Measurements from ENCODE around the gene TFR2. TPM values are rescaled to one million over a fixed set of nuclear protein-coding genes. Genes with fewer than 3 reads are reported as not detected.

Gene TFR2
- 0.49 and 1.1 TPM in 2 replicates for total RNA-seq

DNA sequence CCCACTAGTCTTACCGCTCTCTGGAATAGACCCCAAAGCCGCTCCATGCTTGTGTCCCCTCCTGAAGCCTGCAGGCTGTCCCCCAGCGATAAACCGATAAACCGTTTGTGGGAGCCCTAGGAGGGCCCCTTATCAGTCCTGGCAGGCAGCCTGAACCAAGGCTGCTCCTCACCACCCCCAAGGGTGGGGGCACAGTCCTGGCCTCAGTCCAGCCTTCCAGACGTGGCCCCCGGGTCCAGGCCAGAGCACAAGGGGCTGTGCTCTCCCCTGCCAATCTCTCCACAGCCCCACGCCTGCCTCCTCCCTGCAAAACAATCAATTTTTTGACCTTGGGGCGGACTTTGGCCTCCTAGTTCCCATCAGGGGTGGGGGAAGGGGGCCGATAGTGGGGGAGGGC lies at the start of gene TFR2:
TFR2 (minus strand) TSS at position 90 of the 397 bp plus-strand sequence; CDS start at position 47, 43 bp downstream.

DNA sequence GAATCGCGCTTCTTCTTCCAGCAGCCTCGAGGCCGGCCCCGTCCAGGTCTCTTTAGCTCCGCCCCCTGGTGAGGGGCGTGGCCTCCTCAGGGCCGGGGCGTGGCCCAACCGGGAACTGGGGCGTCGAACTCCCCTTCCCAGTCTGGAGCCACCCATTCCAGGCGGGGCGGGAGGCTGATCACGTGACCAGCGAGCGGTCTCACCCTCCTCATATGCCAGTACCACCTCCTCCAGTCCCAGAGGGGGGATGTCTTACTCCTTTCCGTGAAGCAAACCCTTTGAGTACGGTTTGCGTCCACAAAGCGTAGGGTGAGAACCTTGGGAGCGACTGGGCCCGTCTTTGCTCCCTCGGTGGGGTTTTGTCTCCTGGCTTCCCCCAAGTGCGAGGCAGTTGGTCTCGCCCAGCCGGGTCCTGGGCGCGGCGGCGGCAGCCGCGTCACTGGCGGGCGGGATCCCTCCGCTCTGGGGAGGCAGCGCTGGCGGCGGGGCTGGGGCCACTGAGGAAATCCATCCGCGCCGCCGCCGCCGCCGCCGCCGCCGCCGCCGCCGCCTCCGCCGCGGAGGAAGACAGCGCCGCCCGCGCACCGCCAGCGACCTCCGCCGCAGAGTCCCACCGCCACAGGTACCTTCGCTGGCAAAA lies 32.1 kb upstream of the TFR2 start, which contains the start of gene GNB2:
GNB2 (plus strand) TSS at position 439 of the 640 bp plus-strand sequence. CDS start 2,526 bp downstream, outside the sequence.

DNA sequence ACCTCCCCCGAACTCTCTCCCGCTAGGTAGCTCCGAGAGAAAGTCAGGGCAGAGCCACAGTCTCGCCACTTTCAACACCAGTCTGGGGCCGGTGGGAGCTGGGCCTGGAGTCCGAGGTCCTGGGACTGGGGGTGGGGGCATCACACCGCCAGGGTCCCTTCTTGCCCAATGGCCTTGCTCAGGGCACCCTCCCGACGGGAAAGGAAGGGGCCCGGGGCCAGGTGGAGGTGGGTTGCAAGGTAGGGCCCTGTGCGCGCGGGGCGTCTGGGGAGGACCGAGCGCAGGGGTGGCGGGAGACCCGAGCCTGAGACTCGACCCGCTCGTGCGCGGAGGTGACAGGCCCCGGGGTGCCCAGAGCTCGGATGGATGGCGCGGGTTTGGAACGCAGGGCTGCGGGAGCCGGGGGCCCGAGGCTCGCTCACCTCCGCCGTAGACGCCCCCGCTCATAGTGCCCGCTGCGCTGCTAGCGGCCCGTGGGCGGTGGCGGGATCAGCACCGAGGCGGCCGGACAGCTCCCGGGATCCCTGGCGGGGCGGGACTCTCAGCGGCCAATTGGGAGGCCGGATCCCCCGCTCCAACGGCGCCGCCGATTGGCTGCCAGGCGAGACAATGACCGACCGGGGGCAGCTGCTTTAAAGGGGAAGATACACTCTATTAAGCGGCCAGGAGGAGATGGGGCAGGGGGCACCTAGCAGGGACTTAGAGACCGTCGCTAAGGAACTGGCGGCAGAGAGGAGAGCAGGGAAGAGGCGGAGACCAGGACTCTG lies 14.7 kb upstream of the TFR2 start, which contains the start of gene ACTL6B:
ACTL6B (minus strand) TSS at position 541 of the 767 bp plus-strand sequence; CDS start at position 447, 94 bp downstream.

DNA sequence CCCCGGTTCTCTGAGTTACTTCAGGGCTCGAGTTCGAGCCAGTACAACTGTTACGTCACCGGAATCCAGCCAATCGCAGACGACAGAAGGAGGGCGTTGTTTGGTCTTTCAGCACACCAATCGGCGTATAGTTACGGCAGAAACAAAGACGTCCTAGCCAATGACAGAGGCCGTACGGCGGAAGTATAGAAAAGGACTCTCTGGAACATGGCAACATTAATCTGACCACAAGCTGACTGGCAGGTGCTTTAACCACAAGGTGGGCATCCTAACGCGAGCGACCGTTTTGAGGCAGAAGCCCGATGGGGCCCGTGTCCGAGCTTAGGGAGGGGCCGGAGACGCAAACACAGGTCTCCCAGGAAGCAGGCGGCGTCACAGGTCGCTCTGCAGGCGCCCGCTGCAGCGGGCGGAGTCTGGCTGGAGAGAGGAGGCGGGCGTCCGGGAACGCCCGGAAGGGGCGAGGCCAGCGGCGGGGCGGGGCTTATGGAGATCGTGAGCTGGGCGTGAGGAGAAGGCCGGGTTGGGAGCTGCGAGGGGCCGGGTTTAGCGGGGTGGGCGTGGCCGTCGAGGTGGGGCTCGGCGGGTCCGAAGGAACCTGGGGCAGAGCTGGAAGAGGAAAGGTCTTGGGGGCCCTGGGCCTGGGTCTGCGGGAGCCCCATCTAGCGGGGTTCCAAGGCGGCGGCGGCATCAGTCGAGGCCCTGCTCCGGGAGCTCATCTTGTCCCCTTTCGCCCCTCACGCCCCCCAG lies 29.2 kb downstream of the TFR2 start, which contains the start of gene MOSPD3:
MOSPD3 (plus strand) TSS at position 558 of the 747 bp plus-strand sequence. CDS start 252 bp downstream, outside the sequence.

DNA sequence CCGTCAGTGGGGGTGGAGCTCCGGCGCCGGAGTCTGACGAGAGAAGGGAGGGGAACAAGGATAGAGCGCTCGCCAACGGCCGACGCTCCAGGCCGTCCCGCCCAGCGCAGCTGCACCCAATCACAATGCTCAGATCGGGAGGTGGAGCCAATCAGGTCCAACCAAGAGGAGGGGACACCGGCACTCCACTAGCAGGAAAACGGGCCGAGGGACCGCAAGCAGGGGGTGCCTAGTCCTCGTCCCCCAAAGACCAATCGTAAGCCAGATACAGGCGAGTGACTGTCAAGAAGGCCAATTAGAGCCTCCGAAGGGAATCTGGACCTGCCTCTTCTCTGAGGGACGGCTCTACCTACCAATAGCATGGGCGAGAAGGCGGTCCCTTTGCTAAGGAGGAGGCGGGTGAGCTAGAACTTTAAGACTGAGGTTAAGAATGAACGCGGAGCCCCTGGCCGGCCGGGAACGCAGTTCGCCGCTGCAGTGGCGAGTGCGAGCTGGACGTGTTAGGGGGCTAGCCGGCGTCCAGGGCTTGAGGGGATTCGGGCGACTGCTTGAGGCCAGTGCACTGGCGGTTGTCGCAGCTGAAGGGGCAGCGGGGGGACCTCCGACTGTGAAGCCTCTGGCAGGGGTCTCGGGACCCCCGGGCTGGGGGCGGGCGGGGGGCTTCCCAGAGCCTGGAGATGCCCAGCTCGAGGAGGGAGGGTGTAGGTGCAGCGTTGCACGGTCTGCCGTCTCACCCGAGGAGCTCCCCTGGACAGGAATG lies 54.9 kb downstream of the TFR2 start, which contains the start of gene FBXO24:
FBXO24 (plus strand) TSS at position 63 of the 760 bp plus-strand sequence; CDS start at position 361, 298 bp downstream.

DNA sequence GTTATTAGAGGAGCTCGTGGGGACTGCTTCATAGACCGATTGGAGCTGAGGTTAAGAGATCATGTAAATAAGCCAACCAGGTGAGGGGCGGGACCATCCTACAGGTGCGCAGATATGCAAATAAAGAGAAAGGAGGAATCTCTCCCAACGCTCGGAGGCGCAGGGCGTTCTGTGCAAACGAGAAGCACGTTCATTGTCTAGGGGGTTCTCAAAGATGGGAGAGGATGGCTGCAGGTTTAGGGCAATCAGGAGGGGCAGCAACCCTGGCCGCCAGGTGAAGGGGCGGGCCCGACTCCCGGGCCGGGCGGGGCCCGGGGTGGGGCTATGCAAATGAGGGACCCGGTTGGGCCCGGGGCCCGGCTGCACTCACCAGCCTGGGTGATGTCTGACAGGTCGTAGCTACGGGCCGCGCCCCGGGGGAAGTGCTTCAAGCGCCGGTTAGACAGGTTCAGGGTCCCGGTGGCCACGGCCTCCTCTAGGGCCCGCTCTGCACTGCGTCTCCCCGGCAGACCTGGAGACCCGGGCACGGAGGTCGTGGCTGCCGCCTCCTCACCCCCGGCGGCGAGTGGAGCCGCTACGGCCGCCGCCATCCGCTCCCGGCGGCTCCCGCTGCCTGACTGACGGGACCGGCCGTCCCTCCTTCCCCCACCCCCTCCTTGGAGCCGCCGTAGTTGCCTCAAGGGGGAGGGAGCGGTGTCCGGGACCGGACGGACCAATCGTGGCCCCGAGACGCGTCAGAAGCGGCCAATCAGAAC lies 55.7 kb downstream of the TFR2 start, which contains the start of gene LRCH4:
LRCH4 (minus strand) TSS at position 619 of the 755 bp plus-strand sequence; CDS start at position 590, 29 bp downstream.

DNA sequence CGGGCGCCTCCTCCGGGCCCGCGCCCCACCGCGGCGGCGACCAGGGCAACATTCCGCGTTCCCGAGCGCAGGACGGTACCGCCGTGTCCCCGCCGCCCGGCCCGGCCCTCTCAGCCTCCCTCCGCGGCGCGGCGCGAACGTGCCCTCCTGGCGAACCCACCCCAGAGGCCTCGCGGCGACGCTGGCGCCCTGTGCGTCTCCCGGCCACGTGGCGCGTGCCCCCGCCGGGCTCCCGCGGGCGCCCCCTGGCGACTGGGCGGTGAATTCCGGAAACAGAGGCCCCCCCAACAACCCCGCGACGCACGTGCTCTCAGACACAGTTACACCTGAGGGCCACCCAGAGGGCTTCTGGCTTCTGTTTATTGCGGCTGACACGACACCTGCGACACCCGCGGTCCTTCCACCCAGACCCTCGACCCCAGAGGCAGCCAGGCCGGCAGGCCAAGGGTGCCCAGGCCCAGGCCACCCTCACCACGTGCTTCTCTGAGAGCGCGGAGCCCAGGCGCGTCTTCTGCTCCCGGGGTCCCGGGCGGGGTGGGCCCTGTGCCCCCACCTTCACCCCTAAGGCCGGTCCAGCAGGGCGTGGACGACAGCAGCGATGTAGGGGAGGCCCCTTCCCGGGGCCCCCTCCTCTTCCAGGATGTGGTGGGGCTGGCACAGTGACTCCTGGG lies 67.5 kb downstream of the TFR2 start, which contains the start of gene SAP25:
SAP25 (minus strand) TSS at position 210 of the 671 bp plus-strand sequence; CDS start at position 52, 158 bp downstream.

Small RNAs within 50 kb of the gene (small RNA-seq; reads per million reads assigned to genes)
- gene SAP25 = not detected

Other genes with a start within 250 kb of the TFR2 start
- 1.6 and 2.1 TPM in 2 replicates for gene ZCWPW1, start 212.8 kb downstream of the TFR2 start, total RNA-seq
- gene MEPCE, start 211.7 kb downstream of the TFR2 start, total RNA-seq = 34.1 and 34.2 TPM in 2 replicates
- 11.5 and 15.4 TPM in 2 replicates for gene PPP1R35, start 205.1 kb downstream of the TFR2 start, total RNA-seq
- 0.32 TPM in 1 of 2 replicates, not detected in the other for gene SPACDR, start 177.3 kb downstream of the TFR2 start, total RNA-seq
- 28.4 and 31.6 TPM in 2 replicates for gene TSC22D4, start 162.3 kb downstream of the TFR2 start, total RNA-seq
- 3.0 and 4.7 TPM in 2 replicates for gene NYAP1, start 157.6 kb downstream of the TFR2 start, total RNA-seq
- gene AGFG2, start 102.3 kb downstream of the TFR2 start, total RNA-seq = 14.2 and 15.6 TPM in 2 replicates
- gene SAP25, start 67.7 kb downstream of the TFR2 start, total RNA-seq = not detected in 2 replicates
- gene LRCH4, start 55.4 kb downstream of the TFR2 start, total RNA-seq = 22.1 and 28.4 TPM in 2 replicates
- gene FBXO24, start 55.2 kb downstream of the TFR2 start, total RNA-seq = 0.32 and 1.2 TPM in 2 replicates
- 254 and 321 TPM in 2 replicates for gene PCOLCE, start 39.2 kb downstream of the TFR2 start, total RNA-seq
- gene MOSPD3, start 29.0 kb downstream of the TFR2 start, total RNA-seq = 7.9 and 13.6 TPM in 2 replicates
- not detected in 2 replicates for gene ACTL6B, start 14.9 kb upstream of the TFR2 start, total RNA-seq
- gene GNB2, start 32.2 kb upstream of the TFR2 start, total RNA-seq = 108 and 144 TPM in 2 replicates
- 22.8 and 26.9 TPM in 2 replicates for gene GIGYF1, start 52.7 kb upstream of the TFR2 start, total RNA-seq
- gene POP7, start 64.6 kb upstream of the TFR2 start, total RNA-seq = 23.5 and 23.7 TPM in 2 replicates
- not detected in 2 replicates for gene EPO, start 78.9 kb upstream of the TFR2 start, total RNA-seq
- not detected in 2 replicates for gene ZAN, start 92.0 kb upstream of the TFR2 start, total RNA-seq
- gene EPHB4, start 186.0 kb upstream of the TFR2 start, total RNA-seq = 111 and 120 TPM in 2 replicates
- 29.4 and 30.2 TPM in 2 replicates for gene SLC12A9, start 211.2 kb upstream of the TFR2 start, total RNA-seq
- gene TRIP6, start 225.8 kb upstream of the TFR2 start, total RNA-seq = 139 and 186 TPM in 2 replicates
- gene SRRT, start 233.6 kb upstream of the TFR2 start, total RNA-seq = 39.8 and 50.5 TPM in 2 replicates
- gene UFSP1, start 248.2 kb upstream of the TFR2 start, total RNA-seq = 7.9 and 9.2 TPM in 2 replicates